ENCODE measurements around the gene TLK1. TPM values are rescaled to one million over a fixed set of nuclear protein-coding genes. Genes with fewer than 3 reads are reported as not detected.

Gene TLK1
- total RNA-seq, 1 experiment from 2014 or later = 79.1 TPM

DNA sequence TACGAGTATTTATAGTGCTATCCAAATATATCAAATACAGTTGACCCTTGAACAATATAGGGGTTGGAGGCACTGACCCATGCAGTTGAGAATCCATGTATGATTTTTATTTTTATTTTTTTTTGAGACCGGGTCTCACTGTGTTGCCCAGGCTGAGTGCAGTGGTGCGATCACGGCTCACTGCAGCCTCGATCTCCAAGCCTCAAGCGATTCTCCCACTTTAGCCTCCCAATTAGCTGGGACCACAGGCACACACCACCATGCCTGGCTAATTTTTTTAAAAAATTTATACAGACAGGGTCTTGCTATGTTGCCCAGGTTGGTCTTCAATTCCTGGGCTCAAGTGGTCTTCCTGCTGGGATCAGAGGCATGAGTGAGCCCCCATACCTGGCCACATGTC is 161.0 kb downstream of the TLK1 start:
- H3K4me3 ChIP-seq (ENCODE audit: low read depth, low read length, poor library complexity, severe bottlenecking) = no peak overlapping the region
- H3K36me3 ChIP-seq (ENCODE audit: insufficient read depth, low read length, poor library complexity, severe bottlenecking) = peaks cover 11% of the 10 kb centered on the region
- H3K9me3 ChIP-seq (ENCODE audit: low read depth, low read length, poor library complexity, severe bottlenecking) = no peaks in the 10 kb centered on the region
- H3K27me3 ChIP-seq (replicated peaks; ENCODE audit: insufficient read depth, low read depth, low read length, poor library complexity) = no peaks in the 10 kb centered on the region
- H3K27ac ChIP-seq (ENCODE audit: low read depth, low read length, poor library complexity, severe bottlenecking) = no peak overlapping the region
- no peak for TF ChIP-seq EZH2 (IDR thresholded peaks at IDR 0.05; ENCODE audit: borderline replicate concordance, low read depth, low read length, poor library complexity, severe bottlenecking)
- TF ChIP-seq, protein P1, sequence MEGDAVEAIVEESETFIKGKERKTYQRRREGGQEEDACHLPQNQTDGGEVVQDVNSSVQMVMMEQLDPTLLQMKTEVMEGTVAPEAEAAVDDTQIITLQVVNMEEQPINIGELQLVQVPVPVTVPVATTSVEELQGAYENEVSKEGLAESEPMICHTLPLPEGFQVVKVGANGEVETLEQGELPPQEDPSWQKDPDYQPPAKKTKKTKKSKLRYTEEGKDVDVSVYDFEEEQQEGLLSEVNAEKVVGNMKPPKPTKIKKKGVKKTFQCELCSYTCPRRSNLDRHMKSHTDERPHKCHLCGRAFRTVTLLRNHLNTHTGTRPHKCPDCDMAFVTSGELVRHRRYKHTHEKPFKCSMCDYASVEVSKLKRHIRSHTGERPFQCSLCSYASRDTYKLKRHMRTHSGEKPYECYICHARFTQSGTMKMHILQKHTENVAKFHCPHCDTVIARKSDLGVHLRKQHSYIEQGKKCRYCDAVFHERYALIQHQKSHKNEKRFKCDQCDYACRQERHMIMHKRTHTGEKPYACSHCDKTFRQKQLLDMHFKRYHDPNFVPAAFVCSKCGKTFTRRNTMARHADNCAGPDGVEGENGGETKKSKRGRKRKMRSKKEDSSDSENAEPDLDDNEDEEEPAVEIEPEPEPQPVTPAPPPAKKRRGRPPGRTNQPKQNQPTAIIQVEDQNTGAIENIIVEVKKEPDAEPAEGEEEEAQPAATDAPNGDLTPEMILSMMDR (conservative IDR thresholded peaks at IDR 0.05; ENCODE audit: low read depth, low read length) = no peak
- no peak for DNase-seq (ENCODE audit: low spot score)
- ChIA-PET CTCF (no interaction called here), POLR2A (ENCODE audit: low non-redundant PET) (no interaction called here)
- BruUV-seq (replicated peaks) = no TSS peak
- no peaks in the 10 kb centered on the region for H3K4me1 ChIP-seq (ENCODE audit: insufficient read depth, low read length, poor library complexity, severe bottlenecking)
- intact Hi-C loops (cut with micrococcal nuclease; ENCODE audit: unreplicated experiment) = no loop called here

DNA sequence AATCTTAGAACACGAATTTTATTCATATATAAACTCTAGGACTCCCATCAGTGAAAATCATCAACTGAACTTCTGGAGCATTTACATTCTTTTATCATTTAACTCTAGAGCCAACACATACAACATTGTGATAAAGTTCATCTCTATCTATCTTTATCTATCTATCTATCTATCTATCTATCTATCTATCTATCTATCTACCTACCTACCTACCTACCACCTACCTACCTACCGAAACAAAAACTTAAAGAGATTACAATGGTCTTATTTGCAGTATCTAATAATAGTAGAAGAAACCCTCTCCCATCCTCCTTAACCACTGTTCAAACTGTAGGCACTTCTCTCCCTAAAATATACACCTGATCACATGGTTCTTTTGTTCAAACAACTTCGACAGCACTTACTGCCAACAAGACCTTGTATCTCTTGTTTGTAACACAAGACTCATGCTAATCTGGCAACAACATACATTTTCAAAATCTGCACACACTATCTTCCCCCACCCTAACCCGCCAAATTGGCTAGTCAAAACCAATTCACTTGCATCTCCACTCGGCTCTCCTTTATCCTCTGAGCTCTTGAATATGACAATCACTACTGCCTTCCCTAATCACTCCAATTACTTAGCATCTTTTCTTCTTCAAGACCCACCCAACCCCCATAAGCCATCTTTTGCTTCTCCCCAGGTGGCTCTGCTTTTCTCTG is 162.6 kb downstream of the TLK1 start:
- H3K9me3 ChIP-seq (ENCODE audit: low read depth, low read length, poor library complexity, severe bottlenecking) = no peaks in the 10 kb centered on the region
- CTCF ChIA-PET = no interaction called here
- no peak overlapping the region for H3K4me3 ChIP-seq (ENCODE audit: low read depth, low read length, poor library complexity, severe bottlenecking)
- no peak for TF ChIP-seq EZH2 (IDR thresholded peaks at IDR 0.05; ENCODE audit: borderline replicate concordance, low read depth, low read length, poor library complexity, severe bottlenecking)
- TF ChIP-seq, protein P1 (conservative IDR thresholded peaks at IDR 0.05; ENCODE audit: low read depth, low read length) = no peak
- BruUV-seq (replicated peaks) = no TSS peak
- H3K27ac ChIP-seq (ENCODE audit: low read depth, low read length, poor library complexity, severe bottlenecking) = no peak overlapping the region
- no peaks in the 10 kb centered on the region for H3K27me3 ChIP-seq (replicated peaks; ENCODE audit: insufficient read depth, low read depth, low read length, poor library complexity)
- POLR2A ChIA-PET (ENCODE audit: low non-redundant PET) = no interaction called here
- intact Hi-C loops (cut with micrococcal nuclease; ENCODE audit: unreplicated experiment) = no loop called here
- DNase-seq (ENCODE audit: low spot score) = no peak
- H3K36me3 ChIP-seq (ENCODE audit: insufficient read depth, low read length, poor library complexity, severe bottlenecking) = peaks cover 21% of the 10 kb centered on the region
- H3K4me1 ChIP-seq (ENCODE audit: insufficient read depth, low read length, poor library complexity, severe bottlenecking) = no peaks in the 10 kb centered on the region

DNA sequence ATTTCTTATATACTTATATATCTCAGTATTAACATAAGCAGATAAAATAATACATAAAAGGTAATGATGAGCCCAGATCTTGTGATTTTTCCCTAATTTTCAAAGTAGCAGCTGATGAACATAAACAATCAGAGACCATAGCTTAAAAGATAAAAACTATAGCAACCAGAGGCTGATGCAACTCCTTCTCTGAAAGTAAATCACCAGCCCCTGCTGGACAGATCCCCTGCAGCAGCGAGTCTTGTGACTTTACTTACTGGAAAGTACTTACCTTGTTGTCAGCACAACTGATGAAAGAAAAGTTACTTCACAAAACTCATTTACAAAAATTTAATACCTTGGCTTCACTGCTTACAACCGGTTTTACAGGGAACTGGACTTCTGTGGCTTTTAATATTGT is 164.4 kb downstream of the TLK1 start:
- ChIA-PET CTCF (no interaction called here), POLR2A (ENCODE audit: low non-redundant PET) (no interaction called here)
- BruUV-seq (replicated peaks) = no TSS peak
- intact Hi-C loops (cut with micrococcal nuclease; ENCODE audit: unreplicated experiment) = no loop called here
- no peaks in the 10 kb centered on the region for H3K9me3 ChIP-seq (ENCODE audit: low read depth, low read length, poor library complexity, severe bottlenecking)
- TF ChIP-seq EZH2 (IDR thresholded peaks at IDR 0.05; ENCODE audit: borderline replicate concordance, low read depth, low read length, poor library complexity, severe bottlenecking) = no peak
- TF ChIP-seq, protein P1 (conservative IDR thresholded peaks at IDR 0.05; ENCODE audit: low read depth, low read length) = no peak
- DNase-seq (ENCODE audit: low spot score) = no peak
- H3K36me3 ChIP-seq (ENCODE audit: insufficient read depth, low read length, poor library complexity, severe bottlenecking) = peaks cover 21% of the 10 kb centered on the region
- H3K4me3 ChIP-seq (ENCODE audit: low read depth, low read length, poor library complexity, severe bottlenecking) = no peak overlapping the region
- H3K27ac ChIP-seq (ENCODE audit: low read depth, low read length, poor library complexity, severe bottlenecking) = no peak overlapping the region
- H3K4me1 ChIP-seq (ENCODE audit: insufficient read depth, low read length, poor library complexity, severe bottlenecking) = no peaks in the 10 kb centered on the region
- H3K27me3 ChIP-seq (replicated peaks; ENCODE audit: insufficient read depth, low read depth, low read length, poor library complexity) = no peaks in the 10 kb centered on the region
